ENCODE data around the gene KCNMA1.

Gene KCNMA1

GRCh38 chr10:77212632-77213031 is 425.0 kb downstream of the KCNMA1 start:
- no peak for DNase-seq (ENCODE audit: low read depth in 2 of 2)

- DNase-seq (ENCODE audit: low read depth in 2 of 2): no peak
These were observed 427.0 kb downstream of the KCNMA1 start for GRCh38 chr10:77210645-77211044.

DNA sequence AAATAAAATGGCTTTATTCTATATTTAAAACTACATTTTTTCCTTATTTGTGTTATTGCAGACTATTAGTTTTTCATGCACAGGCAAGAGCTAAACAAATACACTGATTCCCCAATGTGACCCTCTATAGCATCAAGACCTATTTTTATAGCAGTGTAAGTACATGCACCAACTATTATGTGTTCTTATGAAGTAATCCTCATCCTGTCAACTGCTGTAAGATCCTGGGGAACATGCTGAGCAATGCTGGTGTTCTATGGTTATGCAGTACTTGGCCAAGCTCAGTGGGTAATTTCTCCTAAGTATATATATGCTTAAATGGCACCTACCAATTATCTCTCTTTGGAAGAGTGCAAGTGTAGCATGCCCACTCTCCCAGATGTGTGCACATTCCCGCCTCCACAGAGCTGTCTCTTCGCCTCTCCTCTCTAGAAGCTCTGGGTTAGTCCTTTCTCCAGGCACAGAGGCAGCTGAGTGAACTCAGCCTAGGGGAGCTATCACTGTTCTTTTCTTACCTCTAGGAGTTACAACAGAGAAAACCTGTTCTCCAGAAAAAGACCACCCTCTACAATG is 428.8 kb downstream of the KCNMA1 start:
- no peak for DNase-seq (ENCODE audit: low read depth in 2 of 2)

- no peak for DNase-seq (ENCODE audit: low read depth in 2 of 2)
These were observed 429.8 kb downstream of the KCNMA1 start for GRCh38 chr10:77207828-77208185.

DNA sequence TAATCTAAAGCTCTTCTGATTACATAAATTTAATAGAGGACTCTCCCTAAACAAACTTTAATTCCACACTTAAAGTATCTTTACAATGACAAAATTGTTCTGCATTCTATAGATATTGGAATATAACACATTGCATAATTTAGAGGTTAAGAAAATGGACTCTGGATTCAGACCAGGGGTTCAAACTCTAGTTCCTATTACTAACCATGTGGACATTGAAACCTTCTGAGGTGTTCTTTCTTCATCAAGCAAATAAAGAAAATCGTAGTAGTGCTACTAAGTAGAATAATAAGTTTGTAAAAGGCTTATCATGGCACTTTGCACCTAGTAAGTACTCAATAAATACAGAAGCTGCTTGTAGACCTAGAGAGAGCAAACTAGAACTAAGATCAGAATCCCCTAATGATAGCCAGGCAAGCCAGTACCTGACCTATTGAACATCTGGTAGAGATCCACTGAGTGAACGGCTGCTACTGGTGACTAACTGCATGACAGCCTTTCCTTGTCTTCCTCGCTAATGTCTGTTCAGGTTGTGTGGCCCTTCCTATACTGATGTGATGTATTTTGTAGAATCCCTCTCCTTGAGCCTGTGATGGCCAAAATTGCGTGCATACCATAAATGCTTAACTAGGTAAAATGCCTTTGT is 430.3 kb downstream of the KCNMA1 start:
- DNase-seq (ENCODE audit: low read depth in 2 of 2): no peak

GRCh38 chr10:77205135-77205534 is 432.5 kb downstream of the KCNMA1 start:
- no peak for DNase-seq (ENCODE audit: low read depth in 2 of 2)

- DNase-seq (ENCODE audit: low read depth in 2 of 2): no peak
These were observed 433.4 kb downstream of the KCNMA1 start for GRCh38 chr10:77204171-77204570.

DNA sequence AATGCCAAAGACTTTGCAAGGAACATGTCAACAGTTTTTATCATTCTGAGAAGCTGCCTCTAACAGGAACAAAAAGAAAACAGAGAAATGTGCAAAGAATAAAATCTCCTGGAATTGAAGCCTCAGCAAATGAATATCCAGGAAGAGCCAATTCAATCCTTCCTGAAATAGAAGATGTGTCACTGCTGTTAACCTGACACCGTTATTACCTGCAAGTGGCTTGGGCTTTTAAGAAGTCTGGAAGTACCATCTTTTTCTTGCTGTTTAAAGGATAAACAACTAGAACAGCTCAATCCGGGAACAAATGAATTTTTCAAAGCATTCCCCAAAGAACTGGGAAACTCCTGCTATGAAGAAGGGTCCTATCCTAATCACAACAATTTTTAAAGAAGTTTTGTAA is 434.8 kb downstream of the KCNMA1 start:
- no peak for DNase-seq (ENCODE audit: low read depth in 2 of 2)

- DNase-seq (ENCODE audit: low read depth in 2 of 2): no peak
These were observed 436.2 kb downstream of the KCNMA1 start for GRCh38 chr10:77201135-77202106.

- no peak for DNase-seq (ENCODE audit: low read depth in 2 of 2)
These were observed 440.1 kb downstream of the KCNMA1 start for GRCh38 chr10:77197544-77197943.

GRCh38 chr10:77196614-77197013 is 441.0 kb downstream of the KCNMA1 start:
- DNase-seq (ENCODE audit: low read depth in 2 of 2): no peak

DNA sequence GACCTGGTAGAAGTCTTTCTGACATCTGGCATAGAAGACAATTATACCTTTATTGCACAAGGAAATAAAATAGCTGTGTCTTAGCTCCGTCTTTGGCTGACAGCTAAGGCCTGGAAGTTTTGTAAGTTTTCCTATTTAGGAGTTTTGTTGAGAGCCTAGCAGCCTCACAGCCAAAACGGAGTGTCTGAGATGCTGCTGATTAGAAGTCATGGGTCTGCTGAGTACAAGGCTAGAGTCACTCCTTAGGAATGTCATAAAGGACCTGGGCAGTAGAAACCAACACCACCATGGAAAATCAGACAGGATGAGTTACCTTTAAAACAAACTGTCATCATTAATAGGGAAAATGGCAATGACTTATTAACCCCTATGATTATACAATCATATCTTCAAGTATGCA is 442.5 kb downstream of the KCNMA1 start:
- no peak for DNase-seq (ENCODE audit: low read depth in 2 of 2)

DNA sequence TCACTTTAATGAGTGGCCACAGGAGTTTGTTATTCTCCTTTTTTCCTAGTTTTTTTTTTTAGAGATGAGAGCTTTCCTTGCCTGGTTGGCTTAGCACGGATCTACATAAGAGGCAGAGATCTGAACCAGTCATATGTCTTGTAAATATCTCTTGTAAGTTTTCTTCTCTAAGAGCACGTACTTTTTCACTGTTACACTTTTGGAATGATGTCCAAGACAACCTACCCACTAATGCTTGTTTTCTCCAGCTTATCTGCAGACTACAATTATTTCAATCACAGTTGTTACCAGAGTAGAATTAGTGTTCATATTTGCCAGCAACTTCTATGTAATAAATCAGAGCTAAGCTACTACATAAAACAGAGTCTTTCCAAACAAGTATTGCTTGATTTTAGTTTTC is 444.6 kb downstream of the KCNMA1 start:
- DNase-seq (ENCODE audit: low read depth in 2 of 2): no peak

DNA sequence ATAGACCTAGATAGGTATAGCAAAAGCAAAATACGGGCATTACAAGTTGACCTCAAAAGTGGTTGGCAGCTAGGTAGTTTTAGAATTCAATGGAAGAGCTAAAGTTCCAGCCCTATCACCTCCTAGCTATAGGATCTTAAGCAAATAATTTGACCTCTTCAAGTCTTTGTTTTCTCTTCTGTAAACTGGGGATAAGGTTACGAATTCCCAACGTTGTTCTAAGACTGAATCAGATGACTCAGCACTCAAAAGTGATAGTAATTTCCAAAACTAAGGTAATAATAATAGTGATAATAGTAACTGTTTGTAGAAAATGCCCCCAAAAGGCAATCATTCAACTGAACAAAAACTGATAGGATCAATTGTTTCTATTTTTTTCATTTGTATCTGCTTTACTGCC is 445.2 kb downstream of the KCNMA1 start:
- no peak for DNase-seq (ENCODE audit: low read depth in 2 of 2)

DNA sequence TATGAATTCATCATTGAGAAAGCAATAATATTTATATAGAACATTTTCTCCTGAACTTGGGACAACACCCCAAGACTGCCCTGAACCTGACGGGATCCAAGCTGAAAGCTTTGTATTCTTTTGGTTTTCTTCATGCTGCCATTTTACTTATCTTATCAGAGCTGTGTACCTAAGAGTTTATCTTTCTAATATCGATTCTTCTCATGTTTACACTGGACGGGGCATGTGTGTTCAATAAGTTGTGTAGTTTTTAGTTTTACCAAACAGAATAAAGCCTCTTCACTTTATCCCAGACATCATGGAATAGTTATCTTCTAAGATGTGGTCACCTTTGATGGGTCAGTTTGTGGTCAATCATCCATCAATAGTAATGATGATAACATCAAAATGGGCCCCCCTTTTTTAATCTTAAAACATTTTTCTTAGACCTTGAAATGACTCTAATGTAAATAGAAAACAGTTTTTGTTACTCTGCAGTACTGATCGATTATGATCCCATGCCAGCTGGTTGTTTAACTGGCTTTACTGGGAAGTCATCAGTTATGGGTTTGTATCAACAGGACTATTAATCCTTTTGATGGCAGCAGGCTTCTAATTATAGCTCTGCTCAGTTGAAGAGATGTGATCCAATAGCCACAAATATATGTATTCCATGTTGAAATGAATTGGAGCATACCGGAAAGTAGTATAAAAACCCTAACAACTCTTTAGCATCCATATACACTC is 446.1 kb downstream of the KCNMA1 start:
- DNase-seq (ENCODE audit: low read depth in 2 of 2): no peak

GRCh38 chr10:77190291-77190690 is 447.3 kb downstream of the KCNMA1 start:
- DNase-seq (ENCODE audit: low read depth in 2 of 2): no peak

DNA sequence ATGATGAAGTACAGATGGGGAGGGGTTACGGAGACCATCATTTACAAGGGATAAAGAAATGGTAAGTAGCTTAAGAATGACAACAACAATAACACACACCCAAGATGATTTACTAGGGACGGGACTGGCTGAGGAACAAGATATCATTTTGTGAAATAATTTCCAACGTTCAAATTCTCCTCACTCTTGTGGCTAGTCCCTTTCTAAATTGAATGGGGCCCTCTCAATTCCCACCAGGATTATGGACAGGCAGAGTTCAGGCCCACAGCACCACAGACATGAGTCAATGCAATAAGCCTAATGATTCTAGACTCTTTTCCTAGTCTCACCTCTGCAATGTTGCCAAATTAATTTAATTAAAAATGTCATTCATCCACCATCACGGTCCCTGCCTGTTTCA is 448.1 kb downstream of the KCNMA1 start:
- DNase-seq (ENCODE audit: low read depth in 2 of 2): no peak

GRCh38 chr10:77189075-77189474 is 448.5 kb downstream of the KCNMA1 start:
- no peak for DNase-seq (ENCODE audit: low read depth in 2 of 2)

- no peak for DNase-seq (ENCODE audit: low read depth in 2 of 2)
These were observed 449.1 kb downstream of the KCNMA1 start for GRCh38 chr10:77188521-77188920.

DNA sequence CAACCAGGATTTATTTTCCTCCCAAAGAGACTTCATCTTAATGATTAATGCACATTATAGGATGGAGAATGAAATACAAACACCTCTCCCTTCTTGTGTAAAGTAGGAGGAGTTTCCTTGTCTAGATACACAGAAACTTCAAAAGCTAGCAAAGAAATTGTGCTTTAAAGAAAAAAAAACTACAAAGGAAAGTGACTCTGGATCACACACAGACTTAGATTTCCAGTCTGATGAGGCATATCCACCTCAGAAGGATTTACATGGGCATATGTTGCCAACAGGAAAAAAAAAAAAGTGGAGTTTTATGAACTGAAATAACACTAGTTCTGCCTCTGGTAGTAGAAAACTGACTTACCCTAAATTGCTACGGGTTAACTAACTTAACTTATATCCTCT is 449.6 kb downstream of the KCNMA1 start:
- no peak for DNase-seq (ENCODE audit: low read depth in 2 of 2)

DNA sequence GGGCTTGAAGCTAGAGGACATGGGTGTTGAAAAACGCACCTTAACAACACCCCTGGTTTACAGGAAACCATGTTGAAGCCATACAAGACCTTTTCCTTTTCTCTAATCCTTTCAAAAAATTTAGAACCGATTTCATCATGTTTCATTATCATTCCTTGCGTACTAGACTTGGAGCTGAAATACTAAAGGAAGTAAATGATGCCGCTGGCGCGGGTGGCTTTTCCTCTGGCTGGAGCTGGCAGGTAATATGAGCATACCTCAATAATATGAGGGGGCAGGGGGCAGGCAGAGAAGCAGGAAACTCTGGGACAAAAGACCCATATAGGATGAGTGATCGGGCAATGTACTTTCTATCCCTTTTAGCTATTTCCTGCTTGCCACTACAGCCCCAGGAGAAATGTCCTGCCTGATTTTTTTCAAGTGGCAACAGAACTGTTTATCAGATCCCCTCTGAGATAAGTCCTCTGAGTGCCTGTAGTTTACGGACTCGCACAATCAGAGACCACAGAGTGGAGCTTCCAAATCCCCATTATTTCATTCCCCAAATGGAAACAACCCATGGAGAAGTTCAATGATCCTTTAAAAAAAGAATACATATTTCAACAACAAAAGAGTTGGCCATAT is 450.1 kb downstream of the KCNMA1 start:
- no peak for DNase-seq (ENCODE audit: low read depth in 2 of 2)

DNA sequence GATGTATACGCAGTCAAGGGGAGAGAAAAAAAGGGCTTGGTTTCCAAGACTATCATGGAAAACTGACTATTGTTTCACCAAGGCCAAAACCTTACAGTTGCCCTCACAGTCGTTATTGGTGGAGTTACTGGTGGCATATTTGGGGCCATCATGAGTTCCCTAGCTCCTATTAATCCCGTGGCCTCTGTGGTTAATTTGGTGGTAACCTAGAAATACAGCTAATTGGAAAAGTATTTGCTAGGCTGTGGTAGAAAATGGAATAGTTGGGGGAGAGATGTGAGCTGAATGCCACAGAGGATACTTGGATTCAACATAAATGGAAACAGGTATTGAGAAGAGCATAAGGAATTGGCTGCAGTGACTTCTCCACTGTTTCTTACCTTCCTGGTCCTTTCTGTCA is 450.7 kb downstream of the KCNMA1 start:
- DNase-seq (ENCODE audit: low read depth in 2 of 2): no peak

Measured in stimulated activated CD4-positive, alpha-beta T cell treated with anti-CD3 and anti-CD28 coated beads, Interleukin-1b, Interleukin-23, amount 100 ng/mL, for 1 hour (primary cell).